Gastroesophageal sphincter (tissue), 3 donors: ENCODE measurements around the gene TSFM.

Experiments used
- CTCF ChIP-seq, 4 experiments: fragments of 200-600 bp in 2 of 4; fragments of 450-650 bp in 2 of 4; sonication (generic) in 1 of 4; IDR thresholded peaks; one replicate each; pipeline ENCODE4 v1.5.1; 2017 to 2019; ENCODE audit warnings: antibody characterized with exemption in 4 of 4, mild to moderate bottlenecking in 2 of 4, moderate library complexity in 2 of 4
- EP300 ChIP-seq: sonication (generic); formaldehyde crosslinking; IDR thresholded peaks from one replicate; pipeline ENCODE4 v1.6.1; 2017; ENCODE audit warnings: antibody characterized with exemption, mild to moderate bottlenecking
- POLR2A ChIP-seq, 2 donors: fragments of 450-650 bp; IDR thresholded peaks; one replicate each; pipeline ENCODE4 v1.6.1; 2017; ENCODE audit warnings: antibody characterized with exemption in 2 of 2, mild to moderate bottlenecking in 2 of 2, moderate library complexity in 1 of 2

GRCh38 chr12:57826400-57826799 is 43.8 kb downstream of the TSFM start:
- TF ChIP-seq CTCF (IDR thresholded peaks at IDR 0.05), result no peak
- TF ChIP-seq EP300, result no peak
- TF ChIP-seq POLR2A (IDR thresholded peaks at IDR 0.05), result no peak
